ENCODE measurements around the gene EFNA5. TPM values are rescaled to one million over a fixed set of nuclear protein-coding genes. Genes with fewer than 3 reads are reported as not detected.
"Not testable (repeated sequence)": the region's sequence is repeated elsewhere in the genome, so short reads cannot be mapped to it uniquely, and the experiment has no call there.

EFNA5 gene
- total RNA-seq, 1 donor from 2014 or later, result 93.7 TPM

DNA sequence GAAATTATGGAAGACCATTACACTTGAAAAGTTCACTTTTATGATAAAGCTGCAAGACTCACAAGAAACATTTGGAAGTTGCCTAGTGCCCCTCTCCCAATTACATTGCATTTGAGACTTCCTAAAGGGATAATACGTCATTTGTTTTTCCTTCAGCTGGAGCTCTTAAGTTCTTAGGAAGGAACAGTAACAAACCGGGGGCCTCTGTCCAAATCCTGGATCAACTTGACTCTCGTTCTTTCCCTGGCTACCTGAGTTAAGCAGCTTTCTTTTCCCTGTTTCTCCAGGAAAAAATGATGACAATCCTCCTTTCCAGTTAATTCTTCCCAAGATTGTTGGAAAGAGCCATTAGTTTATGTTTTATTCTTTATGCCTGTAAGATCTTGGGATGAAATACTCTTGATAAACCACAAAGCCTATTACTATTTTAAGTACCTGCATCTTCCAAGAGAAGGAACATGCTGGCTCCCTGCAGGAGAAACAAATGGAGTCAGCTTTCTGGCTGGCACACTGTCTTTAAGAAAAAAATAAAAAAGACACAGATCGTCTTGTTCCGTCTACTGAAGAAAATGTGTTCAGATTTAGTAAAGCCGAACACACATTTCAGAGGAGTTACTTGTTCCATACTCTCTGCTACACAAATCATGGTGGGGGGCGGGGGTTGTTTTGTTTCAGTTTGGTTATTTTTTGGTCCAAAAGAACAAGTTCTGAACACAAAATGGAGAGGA, 297.9 kb downstream of the EFNA5 start:
- peak in 1 of 2 donors; percentile 42 for DNase-seq (ENCODE audit: low read depth in 2 of 2)

DNA sequence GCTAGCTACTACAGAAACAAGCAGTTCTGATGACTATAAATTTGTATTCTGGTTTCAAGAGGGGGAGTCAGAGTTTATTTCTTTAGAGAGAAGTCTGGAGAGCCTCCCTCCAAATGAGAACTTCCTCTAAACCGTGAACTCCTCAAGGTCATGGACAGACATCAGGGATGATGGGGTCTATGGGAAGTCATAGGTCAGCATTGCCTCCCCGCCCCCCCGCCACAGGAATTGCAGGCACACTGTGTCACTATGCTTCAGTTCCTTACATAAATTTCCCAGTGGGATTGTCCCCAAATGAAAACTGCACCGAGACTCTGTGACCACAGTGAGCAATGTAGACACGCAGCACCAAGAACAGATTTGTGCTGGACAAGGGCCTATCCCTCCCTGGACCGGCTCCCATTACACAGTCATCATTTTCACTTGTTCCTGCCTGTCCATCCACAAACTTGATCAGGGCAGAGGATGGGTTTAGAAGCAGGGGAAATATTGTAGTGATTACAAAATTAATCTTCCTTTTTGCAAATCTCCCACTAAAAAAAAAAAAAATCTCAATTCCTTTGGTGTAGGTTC, 300.3 kb downstream of the EFNA5 start:
- no peak for DNase-seq (ENCODE audit: low read depth in 2 of 2)

DNA sequence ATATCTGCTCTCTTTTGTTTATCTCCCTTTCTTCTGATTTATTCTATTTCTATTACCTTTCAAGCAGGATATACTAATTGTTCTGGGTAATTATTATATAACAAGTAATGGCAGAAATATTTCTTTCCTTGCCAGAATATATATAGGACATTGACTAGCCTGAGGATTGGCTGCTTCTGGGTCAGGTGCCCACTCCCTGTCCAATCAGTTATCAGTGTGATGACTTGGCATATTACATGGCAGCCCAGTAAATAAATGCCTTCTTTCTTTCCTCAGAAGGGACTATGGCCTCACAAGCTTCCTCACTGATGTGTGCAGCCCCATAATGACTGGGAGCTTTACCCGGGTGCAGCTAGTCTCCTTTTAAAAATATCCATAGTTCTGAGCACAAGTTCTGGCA, 301.1 kb downstream of the EFNA5 start:
- no peak for DNase-seq (ENCODE audit: low read depth in 2 of 2)

DNA sequence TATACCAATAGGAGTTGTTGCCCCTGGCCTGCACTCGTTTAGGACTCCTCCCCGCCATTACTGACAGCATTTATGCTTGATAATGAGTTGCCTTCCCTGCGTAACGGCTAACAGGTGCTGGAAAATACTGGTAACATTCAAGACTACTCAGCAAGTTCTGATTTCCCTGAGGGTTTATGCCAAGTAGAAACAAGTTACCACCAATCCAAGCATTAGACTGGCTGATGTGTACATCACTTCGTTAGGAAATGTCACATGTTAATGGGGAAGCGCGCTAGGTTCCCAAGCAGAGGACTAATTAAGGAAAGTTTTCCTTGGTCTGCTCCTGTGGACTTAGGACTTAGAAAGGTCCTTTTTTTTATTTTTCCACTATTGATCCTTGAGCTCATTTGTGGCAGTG, 302.1 kb downstream of the EFNA5 start:
- no peak for DNase-seq (ENCODE audit: low read depth in 2 of 2)

DNA sequence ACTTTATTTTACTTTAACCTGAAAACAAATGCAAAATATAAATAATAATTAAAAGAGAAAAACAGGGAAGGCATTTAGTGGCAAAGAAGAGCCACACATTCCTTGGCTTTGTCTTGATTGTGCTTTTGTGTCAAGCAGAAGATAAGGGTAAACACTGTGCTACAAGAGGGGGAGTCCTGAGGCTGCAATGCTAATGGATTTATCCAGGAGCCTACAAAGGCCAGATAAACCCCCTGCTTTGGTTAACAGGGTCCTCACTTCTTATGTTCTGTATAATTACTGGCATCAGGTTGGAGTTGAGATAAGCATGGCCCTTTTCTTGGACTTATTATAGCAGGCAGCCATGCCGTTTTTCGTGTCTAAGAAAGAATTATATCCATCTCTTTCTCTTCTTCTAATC, 302.8 kb downstream of the EFNA5 start:
- DNase-seq (ENCODE audit: low read depth in 2 of 2), result no peak

DNA sequence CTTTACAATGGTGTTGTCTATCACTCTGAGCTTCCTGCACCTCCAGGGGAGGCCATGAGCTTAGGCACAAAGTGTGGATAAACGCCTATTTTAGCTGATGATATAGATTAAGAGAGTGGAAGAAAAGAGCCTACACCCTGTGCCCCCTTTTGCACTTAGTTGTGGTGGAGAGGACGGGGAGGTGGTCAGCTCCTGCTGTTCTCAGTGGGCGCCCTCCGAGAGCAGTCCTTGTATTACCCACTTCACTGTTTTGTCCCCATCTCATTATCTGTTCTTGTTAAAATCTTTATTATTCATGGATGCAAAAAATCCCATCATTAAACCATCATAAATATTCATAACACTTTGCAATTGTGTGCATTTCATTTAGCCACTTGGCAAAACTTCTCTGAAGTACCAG, 303.3 kb downstream of the EFNA5 start:
- DNase-seq (ENCODE audit: low read depth in 2 of 2), result no peak

DNA sequence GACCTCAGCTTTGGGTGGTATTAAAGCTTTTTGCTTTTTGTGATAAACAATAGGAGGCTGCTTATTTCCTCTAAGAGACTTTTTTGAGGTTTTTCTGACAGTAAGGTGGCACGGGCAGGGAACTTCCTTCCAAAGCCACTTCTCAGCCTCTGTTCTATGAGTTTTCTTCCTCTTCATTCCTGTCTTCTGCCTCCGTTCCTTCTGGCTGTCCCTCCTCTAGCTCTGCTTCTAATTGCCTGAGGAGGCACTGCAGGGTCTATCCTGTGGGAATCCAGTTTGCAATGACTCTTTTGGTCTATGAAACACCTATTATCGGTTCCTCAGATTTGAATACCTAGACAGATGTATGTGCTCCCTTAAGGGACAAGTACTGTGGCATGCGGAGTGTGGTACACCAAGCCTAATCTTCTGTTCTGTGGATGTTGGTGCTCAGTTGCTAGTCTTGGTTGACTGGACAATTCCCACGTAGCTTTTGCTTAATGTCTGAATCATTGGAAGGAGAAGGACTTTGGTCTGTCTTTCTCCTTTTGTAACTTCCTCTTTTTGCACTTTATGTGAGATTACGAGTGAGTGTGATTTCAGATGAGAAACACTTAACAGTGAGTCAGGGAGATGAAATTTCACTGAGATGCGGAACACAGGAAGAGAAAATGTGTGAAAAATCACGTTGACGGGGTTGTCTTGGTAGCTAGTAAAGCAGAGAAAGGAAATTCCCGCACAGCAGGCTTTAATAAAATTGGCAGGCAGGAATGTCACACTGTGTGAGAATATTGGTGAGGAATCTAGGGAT, 305.2 kb downstream of the EFNA5 start:
- DNase-seq (ENCODE audit: low read depth in 2 of 2), result peak; percentile 24 to 80

DNA sequence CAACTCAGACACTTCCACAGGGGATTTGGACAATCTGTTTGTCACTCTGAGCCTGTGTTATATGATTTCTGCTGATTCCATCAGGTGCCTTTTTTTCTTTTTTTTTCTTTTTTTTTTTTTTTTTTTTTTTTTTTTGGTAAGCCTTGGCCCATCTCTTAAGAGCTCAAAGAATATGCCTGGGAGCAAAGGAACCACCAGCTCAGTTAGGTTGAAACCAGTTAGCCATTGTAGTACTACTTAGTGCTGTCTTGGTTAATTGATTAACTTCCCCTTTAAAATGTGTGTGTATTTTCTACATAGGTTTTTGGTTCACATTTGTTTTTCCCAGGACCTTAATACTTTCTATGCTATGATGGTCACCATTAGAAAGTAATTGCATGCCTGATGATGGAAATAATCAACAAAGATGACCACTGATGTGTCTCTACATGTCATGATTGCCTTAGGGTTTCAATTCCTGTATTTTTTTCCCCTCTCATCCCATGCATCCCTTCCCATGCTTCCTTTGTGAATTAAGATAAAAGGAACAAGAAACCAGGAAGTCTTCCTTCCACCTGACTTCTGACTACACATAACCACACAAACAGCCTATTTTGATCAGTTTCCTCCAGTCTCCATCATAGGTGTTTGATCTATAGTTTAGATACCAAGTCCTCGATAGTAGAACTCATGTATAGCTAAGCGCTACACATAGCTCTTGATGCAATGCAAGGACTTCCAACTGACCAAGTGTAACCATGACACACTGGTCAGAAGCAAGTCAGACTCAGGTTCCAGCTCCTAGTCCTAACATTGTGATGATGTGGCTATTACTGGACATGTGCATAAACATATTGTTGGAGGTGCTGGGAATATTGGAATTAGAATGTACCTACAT, 306.1 kb downstream of the EFNA5 start:
- no peak for DNase-seq (ENCODE audit: low read depth in 2 of 2)

DNA sequence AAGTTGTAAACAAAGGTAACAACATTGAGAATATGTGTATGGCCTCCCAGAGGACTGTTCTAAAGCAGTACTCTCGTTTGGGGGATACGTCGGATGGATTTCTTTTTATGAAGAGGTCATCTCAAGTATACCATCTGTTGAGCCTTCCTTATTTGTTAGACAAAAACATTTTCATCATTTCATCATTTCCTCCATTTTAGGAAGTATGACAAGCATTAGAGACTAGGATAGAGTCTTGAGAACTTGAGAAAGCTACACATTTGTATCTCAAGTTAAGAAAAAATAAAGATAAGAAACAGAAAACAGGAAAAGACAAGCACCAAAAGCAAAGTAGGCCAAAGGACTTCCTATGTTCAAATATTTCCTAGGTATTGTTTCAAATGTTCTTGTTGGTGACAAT, 307.0 kb downstream of the EFNA5 start:
- no peak for DNase-seq (ENCODE audit: low read depth in 2 of 2)

DNA sequence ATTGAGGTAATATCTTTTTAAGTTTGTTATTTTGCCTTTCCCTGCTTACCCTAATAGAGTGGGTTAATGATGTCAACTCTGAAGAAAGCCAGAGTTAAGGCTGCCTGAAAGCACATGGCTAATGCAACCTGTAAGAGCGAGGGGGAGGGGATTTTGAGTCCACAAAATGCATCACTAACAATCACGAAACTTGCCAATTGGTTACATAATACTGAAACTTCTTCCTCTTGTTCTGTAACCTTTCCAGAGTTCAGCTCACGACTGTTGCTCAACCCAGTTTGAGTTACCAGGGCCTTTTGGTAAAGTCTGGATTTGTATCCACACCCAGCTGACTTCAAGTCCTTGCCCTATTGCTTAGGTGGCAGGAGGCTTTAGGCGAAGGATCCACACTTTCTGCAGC, 308.8 kb downstream of the EFNA5 start:
- DNase-seq (ENCODE audit: low read depth in 2 of 2), result peak in 1 of 2 donors; percentile 23

DNA sequence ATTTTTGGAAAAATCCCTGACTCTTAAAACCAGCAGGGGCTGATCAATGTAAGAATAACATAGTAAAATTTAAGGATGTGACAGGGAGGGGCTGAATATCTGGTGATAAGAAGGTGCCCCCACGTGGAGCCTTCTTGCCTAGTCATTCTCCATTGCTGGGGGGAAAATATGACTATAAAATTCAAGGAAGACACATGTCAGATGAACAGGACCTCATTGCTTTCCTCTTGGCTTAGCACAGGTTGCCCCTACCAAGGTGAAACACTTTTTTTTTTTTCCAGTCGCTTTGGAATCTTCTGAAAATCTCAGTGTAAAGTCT, 310.9 kb downstream of the EFNA5 start:
- DNase-seq (ENCODE audit: low read depth in 2 of 2), result no peak

DNA sequence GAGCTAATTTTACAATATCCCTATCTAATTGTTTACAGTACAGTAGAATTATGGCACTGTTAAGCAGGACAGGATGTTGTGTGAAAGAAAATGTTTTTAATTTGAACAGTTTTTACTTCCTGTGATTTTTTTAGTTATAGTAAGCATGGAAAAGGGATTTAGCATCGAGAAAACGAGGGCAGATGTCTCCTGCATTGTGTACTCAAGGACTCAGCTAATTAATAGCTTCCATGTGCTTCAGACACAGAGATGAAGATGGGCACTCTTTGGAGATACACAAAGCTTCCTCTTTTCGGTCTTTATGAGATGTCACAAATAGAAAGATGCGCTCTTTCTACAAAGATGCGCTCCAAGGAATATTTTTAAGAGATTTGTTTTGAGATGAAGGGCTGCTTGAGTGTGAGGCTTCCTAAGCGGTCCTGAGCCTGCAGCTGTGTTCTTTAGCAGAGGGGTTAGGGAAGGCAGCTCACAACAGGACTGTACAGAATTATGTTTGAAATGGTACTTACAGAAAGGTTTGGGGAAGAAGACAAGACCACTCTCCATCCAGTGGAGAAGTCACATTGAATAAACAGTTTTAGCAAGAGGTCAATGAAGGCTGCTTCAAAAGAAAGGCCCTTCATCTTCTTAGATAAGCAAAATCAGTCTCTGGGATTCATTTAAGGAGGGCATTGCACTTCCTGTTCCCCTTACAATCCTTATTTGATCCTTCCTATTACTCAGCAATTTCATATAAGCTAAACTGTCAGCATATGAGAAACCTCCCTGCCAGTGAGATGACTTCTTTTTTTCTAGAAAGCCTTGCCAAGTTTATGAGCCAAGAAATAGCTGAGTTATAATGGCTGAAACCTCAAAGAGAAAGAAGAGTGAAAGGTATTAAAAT, 311.5 kb downstream of the EFNA5 start:
- peak in 1 of 2 donors; percentile 25 for DNase-seq (ENCODE audit: low read depth in 2 of 2)

DNA sequence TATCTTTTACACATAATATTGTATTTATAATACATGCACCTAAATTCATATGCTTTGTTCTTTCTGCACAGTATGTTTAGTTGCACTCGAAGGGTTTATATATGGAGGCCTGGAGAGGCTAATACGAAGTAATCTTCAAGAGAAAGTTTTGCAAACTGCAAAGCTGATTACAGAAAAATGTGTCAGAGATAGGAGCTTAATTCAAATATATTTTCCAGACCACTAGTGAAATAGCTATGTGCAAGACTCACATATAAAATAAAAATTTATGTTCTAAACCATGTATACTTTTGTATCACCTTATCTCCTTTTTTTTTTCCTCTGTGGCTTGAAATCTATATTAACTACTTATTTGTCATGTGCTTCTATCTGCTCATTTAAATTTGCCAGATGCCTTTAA, 313.8 kb downstream of the EFNA5 start:
- no peak for DNase-seq (ENCODE audit: low read depth in 2 of 2)

DNA sequence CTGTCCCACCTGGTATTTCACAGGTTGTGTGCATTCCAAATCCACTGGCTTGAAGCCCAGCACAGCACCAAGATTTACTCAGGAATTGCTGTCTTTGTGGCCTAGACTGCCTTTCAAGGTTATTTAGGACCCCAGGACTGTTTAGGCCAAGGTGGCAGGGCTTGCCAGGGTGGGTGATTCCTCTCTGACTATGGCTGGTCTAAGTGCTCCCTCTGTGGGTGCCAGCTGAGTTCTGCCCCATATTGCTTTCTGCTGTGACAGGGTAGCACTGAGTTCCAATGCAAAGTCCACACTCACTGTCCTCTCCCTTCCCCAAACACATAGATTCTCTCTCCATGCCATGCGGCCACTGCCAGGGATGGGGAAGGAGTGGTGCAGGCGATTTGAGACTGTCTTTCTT, 318.2 kb downstream of the EFNA5 start:
- no peak for DNase-seq (ENCODE audit: low read depth in 2 of 2)

DNA sequence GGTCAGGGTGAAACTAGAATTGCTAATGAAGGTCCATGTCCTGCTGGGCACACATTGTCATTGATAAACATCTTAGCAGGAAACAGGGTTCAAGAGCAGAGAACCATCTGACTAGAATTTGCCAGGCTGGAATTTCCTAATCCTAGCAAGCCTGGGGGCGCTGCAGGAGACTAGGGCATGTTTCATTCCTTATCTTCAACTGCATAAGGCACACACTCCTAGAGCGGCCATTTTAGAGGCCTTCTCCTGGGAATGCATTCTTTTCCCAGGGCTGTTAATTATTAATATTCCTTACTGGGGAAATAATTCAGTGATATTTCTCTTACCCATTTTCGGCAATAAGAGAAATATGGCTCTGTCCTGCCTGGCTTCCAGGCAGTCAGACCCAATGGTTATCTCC, 324.2 kb downstream of the EFNA5 start:
- DNase-seq (ENCODE audit: low read depth in 2 of 2), result not testable (repeated sequence)

DNA sequence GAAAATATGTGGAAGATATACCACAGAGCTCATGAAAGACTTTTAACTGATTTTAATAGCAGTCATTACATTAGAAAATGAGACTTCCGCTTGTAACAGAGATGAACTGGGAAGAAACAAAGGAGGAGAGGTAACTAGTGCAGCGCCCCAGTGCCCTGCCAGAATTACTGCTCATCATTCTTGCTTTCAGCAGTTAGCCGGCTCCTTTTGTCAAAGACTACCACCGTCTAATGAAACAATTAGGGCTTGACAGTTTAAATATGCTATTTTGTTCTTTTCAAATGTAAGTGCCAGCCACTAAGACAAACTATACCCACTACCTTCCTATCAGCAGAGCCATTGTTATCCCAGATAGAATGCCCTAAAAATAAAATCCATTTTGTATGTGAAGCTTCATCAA, 328.4 kb downstream of the EFNA5 start:
- no peak for DNase-seq (ENCODE audit: low read depth in 2 of 2)

DNA sequence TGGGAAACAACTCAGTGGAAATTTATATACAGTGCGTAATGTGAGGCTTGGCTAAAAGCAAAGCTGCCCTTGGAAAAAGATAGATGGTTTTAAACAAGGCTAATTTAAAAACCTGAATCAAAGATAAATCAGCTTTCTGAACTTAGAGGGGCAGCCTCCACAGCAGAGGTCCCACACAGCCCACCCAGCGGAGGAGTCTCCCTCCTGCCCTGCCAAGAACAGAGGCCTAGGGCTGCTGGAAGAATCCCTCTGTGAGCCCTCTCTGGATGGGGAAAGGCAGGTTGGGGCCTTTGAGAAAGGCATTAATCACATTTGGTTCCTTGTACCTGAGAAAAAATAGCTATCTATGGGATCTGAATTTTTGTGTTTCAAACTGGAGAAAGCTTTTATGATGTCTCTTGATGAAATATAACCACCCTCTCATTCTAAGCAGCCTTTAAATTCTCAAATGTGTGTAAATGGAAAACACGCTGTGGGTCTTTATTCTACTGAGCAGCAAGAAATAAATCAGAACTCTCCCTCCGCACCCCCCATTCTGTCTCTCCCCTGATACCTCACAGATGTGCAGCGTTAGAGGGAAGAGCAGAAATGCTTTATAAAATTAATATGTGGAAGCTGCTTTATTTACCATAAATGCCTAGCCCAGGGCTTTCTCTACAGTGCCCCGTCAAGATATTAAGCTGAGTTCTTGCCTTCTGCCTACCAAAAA, 329.2 kb downstream of the EFNA5 start:
- no peak for DNase-seq (ENCODE audit: low read depth in 2 of 2)

DNA sequence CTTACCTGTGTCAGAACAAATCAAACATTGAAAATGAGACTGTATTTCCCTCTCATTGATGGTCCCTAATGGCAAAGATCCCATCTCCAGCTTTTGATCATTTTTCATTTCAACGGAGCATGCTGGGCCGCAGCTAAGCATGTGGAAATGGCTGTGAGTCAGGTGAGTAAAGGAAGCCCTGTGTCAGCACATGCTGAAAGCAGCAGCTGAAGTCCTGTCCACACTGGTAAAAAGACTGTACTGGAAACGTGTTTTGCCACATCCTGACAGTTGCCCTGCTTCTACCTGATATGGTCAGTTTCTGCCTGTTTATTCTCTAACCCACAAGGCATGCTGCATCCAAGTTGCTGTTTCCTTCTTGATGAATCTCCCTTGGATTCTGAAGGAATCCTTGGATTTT, 330.1 kb downstream of the EFNA5 start:
- DNase-seq (ENCODE audit: low read depth in 2 of 2), result peak in 1 of 2 donors; percentile 54

DNA sequence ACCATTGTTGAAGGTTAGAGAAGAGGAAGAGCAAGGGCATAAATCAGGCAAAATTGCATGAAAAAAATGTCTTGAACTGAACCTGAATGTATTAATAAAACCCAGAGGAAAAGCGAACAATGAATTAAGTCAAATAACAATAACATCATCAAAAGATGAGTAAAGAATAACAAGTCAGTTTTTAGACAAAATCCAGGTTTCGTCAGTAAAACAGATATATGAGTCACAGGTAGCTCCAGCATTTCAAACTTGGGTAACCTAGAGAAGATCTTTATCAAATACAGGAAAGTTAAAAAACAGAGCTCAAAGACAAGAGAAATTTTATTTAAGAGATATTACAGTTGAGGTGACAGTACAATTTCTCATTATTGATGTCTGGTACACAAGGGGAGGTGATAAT, 332.4 kb downstream of the EFNA5 start:
- no peak for DNase-seq (ENCODE audit: low read depth in 2 of 2)

DNA sequence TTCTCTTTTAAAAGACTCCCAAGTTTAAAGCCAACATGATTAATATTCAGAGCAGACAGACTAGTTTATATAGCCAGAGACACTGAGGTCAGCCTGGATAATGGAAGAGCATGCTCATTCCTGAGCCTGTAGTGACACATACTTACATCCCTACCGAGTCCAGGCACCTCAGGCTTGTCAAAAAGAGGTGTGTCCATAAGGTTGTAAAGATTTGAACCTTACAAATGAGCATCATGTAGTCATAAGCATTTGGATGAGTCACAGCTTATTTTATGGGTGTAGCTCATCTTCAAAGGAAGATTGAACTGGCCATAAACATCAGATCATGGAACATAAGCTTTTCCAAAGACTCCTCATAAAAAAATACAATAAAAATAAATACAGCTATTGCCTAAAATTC, 333.5 kb downstream of the EFNA5 start:
- no peak for DNase-seq (ENCODE audit: low read depth in 2 of 2)
